PC-3 (cell line): ENCODE results near the gene FBXO9. TPM values are rescaled to one million over a fixed set of nuclear protein-coding genes. Genes with fewer than 3 reads are reported as not detected.

Experiments used
- ATAC-seq: fragments of 200-7000 bp; cut with Tn5 transposase; 2 replicates; pipeline ENCODE4 v1.9.1; 2020; ENCODE audit warnings: mild to moderate bottlenecking, moderate library complexity
- BruUV-seq: library from RNA; stranded (reverse); fragments of 400-500 nt; replicated peaks from 2 replicates; lab custom pipeline; 2021; lab: Mats Ljungman, UMichigan
- CTCF ChIA-PET: fragments of 300-600 bp; sonication (Branson Sonifier 250); formaldehyde crosslinking; loops from one replicate; lab custom pipeline; 2022; ENCODE audit warnings: antibody characterized with exemption; lab: Charles Lee
- POLR2A ChIA-PET: fragments of 300-600 bp; sonication (Branson Sonifier 250); formaldehyde crosslinking; loops from one replicate; lab custom pipeline; 2022; ENCODE audit warnings: antibody characterized with exemption; ENCODE audit not compliant: unreplicated experiment; lab: Charles Lee
- DNase-seq: peaks from one replicate; pipeline ENCODE4 v3.0.0-alpha.2; 2015
- H2AFZ ChIP-seq: fragments of 300-600 bp; sonication (generic); 2 replicates; pipeline ENCODE4 v1.6.0; 2016; ENCODE audit warnings: antibody characterized with exemption, low read length
- H3F3A ChIP-seq: fragments of 300-600 bp; sonication (generic); one replicate; pipeline ENCODE4 v1.6.0; 2017; ENCODE audit warnings: antibody characterized with exemption, low read length, control low read depth, mild to moderate bottlenecking; ENCODE audit not compliant: unreplicated experiment
- H3K27ac ChIP-seq: fragments of 300-600 bp; sonication (generic); 2 replicates; pipeline ENCODE4 v1.5.1; 2016; ENCODE audit warnings: mild to moderate bottlenecking, low read length
- H3K27me3 ChIP-seq: fragments of 300-600 bp; sonication (generic); 2 replicates; pipeline ENCODE4 v1.6.1; 2016; ENCODE audit warnings: low read length, mixed read lengths
- H3K36me3 ChIP-seq: fragments of 300-600 bp; sonication (generic); 2 replicates; pipeline ENCODE4 v1.6.1; 2016; ENCODE audit warnings: low read depth, mixed run types, low read length, mixed read lengths
- H3K4me1 ChIP-seq: fragments of 300-600 bp; sonication (generic); 2 replicates; pipeline ENCODE4 v1.5.1; 2016; ENCODE audit warnings: low read length; ENCODE audit not compliant: insufficient read depth
- H3K4me2 ChIP-seq: fragments of 300-600 bp; sonication (generic); 2 replicates; pipeline ENCODE4 v1.6.0; 2016; ENCODE audit warnings: low read length
- H3K4me3 ChIP-seq: fragments of 300-600 bp; sonication (generic); 2 replicates; pipeline ENCODE4 v1.5.1; 2016; ENCODE audit warnings: mild to moderate bottlenecking, low read length, mixed read lengths
- H3K79me2 ChIP-seq: fragments of 300-600 bp; sonication (generic); 2 replicates; pipeline ENCODE4 v1.6.1; 2017; ENCODE audit warnings: low read length, mixed read lengths
- H3K9ac ChIP-seq: fragments of 300-600 bp; sonication (generic); 2 replicates; pipeline ENCODE4 v1.6.0; 2016; ENCODE audit warnings: mild to moderate bottlenecking, low read length
- H3K9me2 ChIP-seq: fragments of 300-600 bp; sonication (generic); replicated peaks from 2 replicates; pipeline ENCODE4 v1.6.1; 2016; ENCODE audit warnings: mixed run types, low read length, mixed read lengths
- H3K9me3 ChIP-seq: fragments of 300-600 bp; sonication (generic); 2 replicates; pipeline ENCODE4 v1.6.1; 2016; ENCODE audit warnings: low read length, mixed read lengths
- H4K20me1 ChIP-seq: fragments of 300-600 bp; sonication (generic); 2 replicates; pipeline ENCODE4 v1.6.1; 2016; ENCODE audit warnings: low read length, mixed read lengths
- EZH2 ChIP-seq: fragments of 300-600 bp; sonication (generic); IDR thresholded peaks from one replicate; pipeline ENCODE4 v1.6.1; 2017; ENCODE audit warnings: antibody characterized with exemption, mild to moderate bottlenecking, low read length; ENCODE audit not compliant: unreplicated experiment
- EZH2phosphoT487 ChIP-seq: fragments of 300-600 bp; sonication (generic); IDR thresholded peaks from 2 replicates; pipeline ENCODE4 v1.6.1; 2018; ENCODE audit warnings: mild to moderate bottlenecking, antibody characterized with exemption, low read length, borderline replicate concordance
- intact Hi-C: fragments of 100-400 bp; cut with micrococcal nuclease; formaldehyde crosslinking; loops from 2 replicates; pipeline ENCODE4 v1.9.0; 2023
- total RNA-seq: library from RNA; depleted of rRNA; stranded (reverse); fragments of >200 nt; gene quantifications from 2 replicates; pipeline ENCODE4 v1.2.3, GENCODE V29; 2014
- TF ChIP-seq, protein P1 (sequence below): fragments of 300-600 bp; sonication (generic); conservative IDR thresholded peaks from 2 replicates; pipeline ENCODE4 v1.5.1; 2017; ENCODE audit warnings: antibody characterized with exemption, low read depth, mild to moderate bottlenecking, low read length

The FBXO9 gene
- total RNA-seq, 1 experiment from 2014 or later = 54.6 TPM

DNA sequence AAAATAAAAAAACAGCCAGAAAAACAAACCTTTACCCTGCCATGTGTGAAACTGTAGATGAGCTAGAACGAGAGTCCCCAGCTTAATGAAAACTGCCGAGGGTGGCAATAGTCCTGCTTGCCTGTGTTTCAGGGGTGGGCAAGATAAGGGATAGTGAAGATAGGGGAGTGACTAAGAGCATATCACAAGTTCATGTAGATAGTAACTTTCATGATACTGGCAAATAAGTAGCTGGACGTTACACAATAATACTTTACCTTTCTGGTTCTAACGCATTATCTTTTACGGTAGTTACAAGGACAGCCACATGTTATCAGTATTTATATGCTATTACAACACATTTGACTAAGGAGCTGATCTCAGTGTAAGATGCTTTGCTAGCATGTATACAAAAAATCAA is 9.3 kb upstream of the FBXO9 start:
- DNase-seq = no peak
- H3K36me3 ChIP-seq = no peaks in the 10 kb centered on the region
- H3K4me3 ChIP-seq = no peak overlapping the region
- intact Hi-C loops = no loop called here
- H3K4me2 ChIP-seq = no peak overlapping the region
- H2AFZ ChIP-seq = no peak overlapping the region
- TF ChIP-seq EZH2 = no peak
- TF ChIP-seq EZH2phosphoT487 = no peak
- TF ChIP-seq, protein P1, sequence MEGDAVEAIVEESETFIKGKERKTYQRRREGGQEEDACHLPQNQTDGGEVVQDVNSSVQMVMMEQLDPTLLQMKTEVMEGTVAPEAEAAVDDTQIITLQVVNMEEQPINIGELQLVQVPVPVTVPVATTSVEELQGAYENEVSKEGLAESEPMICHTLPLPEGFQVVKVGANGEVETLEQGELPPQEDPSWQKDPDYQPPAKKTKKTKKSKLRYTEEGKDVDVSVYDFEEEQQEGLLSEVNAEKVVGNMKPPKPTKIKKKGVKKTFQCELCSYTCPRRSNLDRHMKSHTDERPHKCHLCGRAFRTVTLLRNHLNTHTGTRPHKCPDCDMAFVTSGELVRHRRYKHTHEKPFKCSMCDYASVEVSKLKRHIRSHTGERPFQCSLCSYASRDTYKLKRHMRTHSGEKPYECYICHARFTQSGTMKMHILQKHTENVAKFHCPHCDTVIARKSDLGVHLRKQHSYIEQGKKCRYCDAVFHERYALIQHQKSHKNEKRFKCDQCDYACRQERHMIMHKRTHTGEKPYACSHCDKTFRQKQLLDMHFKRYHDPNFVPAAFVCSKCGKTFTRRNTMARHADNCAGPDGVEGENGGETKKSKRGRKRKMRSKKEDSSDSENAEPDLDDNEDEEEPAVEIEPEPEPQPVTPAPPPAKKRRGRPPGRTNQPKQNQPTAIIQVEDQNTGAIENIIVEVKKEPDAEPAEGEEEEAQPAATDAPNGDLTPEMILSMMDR = no peak
- no peaks in the 10 kb centered on the region for H4K20me1 ChIP-seq
- no peak for ATAC-seq
- H3K79me2 ChIP-seq = peaks cover 50% of the 10 kb centered on the region
- CTCF ChIA-PET = no interaction called here
- no peaks in the 10 kb centered on the region for H3F3A ChIP-seq
- BruUV-seq = no TSS peak
- H3K4me1 ChIP-seq = peaks cover 26% of the 10 kb centered on the region
- POLR2A ChIA-PET = no interaction called here
- no peak overlapping the region for H3K27ac ChIP-seq
- no peaks in the 10 kb centered on the region for H3K27me3 ChIP-seq
- H3K9me3 ChIP-seq = no peaks in the 10 kb centered on the region
- no peak overlapping the region for H3K9ac ChIP-seq
- no peaks in the 10 kb centered on the region for H3K9me2 ChIP-seq

- Histone ChIP-seq H2AFZ (no peak overlapping the region), H3K4me1 (peaks cover 26% of the 10 kb centered on the region), H3K9me2 (no peaks in the 10 kb centered on the region), H3K9ac (no peak overlapping the region), H3K9me3 (no peaks in the 10 kb centered on the region), H3K27ac (no peak overlapping the region), H3F3A (no peaks in the 10 kb centered on the region), H4K20me1 (no peaks in the 10 kb centered on the region), H3K4me3 (no peak overlapping the region), H3K36me3 (no peaks in the 10 kb centered on the region), H3K27me3 (no peaks in the 10 kb centered on the region), H3K4me2 (no peak overlapping the region), H3K79me2 (peaks cover 54% of the 10 kb centered on the region)
- intact Hi-C loops = no loop called here
- no peak for ATAC-seq
- TF ChIP-seq, protein P1 = no peak
- TF ChIP-seq EZH2phosphoT487 (no peak), EZH2 (no peak)
- ChIA-PET CTCF (no interaction called here), POLR2A (no interaction called here)
- DNase-seq = no peak
- BruUV-seq = no TSS peak
These were observed 8.9 kb upstream of the FBXO9 start for GRCh38 chr6:53056273-53056672.

GRCh38 chr6:53058388-53059195 is 6.6 kb upstream of the FBXO9 start:
- H3K4me2 ChIP-seq = peak overlapping the region; percentile 81
- no peak for ATAC-seq
- H3K4me1 ChIP-seq = peaks cover 33% of the 10 kb centered on the region
- H3K27me3 ChIP-seq = no peaks in the 10 kb centered on the region
- no peak overlapping the region for H3K9ac ChIP-seq
- no peaks in the 10 kb centered on the region for H4K20me1 ChIP-seq
- no peak overlapping the region; the same call in 1 of the 2 replicates for H3K4me3 ChIP-seq
- peak; percentile 30 for DNase-seq
- no peak overlapping the region for H2AFZ ChIP-seq
- no peak overlapping the region for H3K27ac ChIP-seq
- no peaks in the 10 kb centered on the region for H3F3A ChIP-seq
- POLR2A ChIA-PET = no interaction called here
- TF ChIP-seq, protein P1 = no peak
- no peak for TF ChIP-seq EZH2phosphoT487
- CTCF ChIA-PET = no interaction called here
- H3K36me3 ChIP-seq = no peaks in the 10 kb centered on the region
- no peaks in the 10 kb centered on the region for H3K9me3 ChIP-seq
- intact Hi-C loops = no loop called here
- H3K79me2 ChIP-seq = peaks cover 55% of the 10 kb centered on the region
- H3K9me2 ChIP-seq = no peaks in the 10 kb centered on the region
- no TSS peak for BruUV-seq
